HG03432 (cell line): ENCODE data around the gene KLRC3.
"Not testable (repeated sequence)": the region's sequence is repeated elsewhere in the genome, so short reads cannot be mapped to it uniquely, and the experiment has no call there.

ENCODE experiments used
- ATAC-seq: cut with Tn5 transposase; IDR thresholded peaks from one replicate; pipeline ENCODE4 v1.9.1; 2021; ENCODE audit warnings: mild to moderate bottlenecking, moderate library complexity; ENCODE audit not compliant: unreplicated experiment

Gene KLRC3

DNA sequence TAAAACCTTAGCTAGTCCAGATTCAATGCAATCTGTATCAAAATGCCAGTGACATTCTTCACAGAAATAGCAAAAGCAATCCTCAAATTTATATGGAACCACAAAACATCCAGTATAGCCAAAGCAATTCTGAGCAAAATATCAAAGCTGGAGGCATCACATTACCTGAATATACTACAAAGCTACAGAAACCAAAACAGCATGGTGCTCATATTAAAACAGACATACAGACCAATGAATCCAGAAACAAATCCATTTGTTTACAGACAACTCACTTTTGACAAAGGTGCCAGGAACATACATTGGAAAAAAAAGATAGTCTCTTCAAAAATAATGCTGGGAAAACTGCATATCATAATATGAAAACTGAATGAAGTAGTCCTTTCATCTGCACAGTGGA is 15.6 kb downstream of the KLRC3 start:
- ATAC-seq = no peak

GRCh38 chr12:10400829-10401228 is 19.6 kb downstream of the KLRC3 start:
- ATAC-seq = no peak

DNA sequence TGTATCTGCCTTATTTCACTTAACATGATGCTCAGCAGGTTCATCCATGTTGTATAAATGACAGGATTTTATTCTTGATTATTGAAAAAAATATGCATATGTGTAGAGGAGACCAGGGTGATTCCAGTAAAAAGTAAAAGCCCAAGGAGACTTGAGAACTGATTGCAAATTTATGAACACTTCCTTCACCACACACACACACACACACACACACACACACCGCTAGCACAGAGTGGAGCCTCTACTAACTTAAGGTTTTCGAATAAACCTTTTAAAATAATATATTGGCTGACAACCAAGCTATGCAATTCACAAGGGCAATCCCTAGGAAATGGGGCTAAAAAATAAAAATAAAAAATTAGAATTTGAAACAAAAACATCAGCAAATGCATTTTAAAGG is 22.2 kb downstream of the KLRC3 start:
- no peak for ATAC-seq

DNA sequence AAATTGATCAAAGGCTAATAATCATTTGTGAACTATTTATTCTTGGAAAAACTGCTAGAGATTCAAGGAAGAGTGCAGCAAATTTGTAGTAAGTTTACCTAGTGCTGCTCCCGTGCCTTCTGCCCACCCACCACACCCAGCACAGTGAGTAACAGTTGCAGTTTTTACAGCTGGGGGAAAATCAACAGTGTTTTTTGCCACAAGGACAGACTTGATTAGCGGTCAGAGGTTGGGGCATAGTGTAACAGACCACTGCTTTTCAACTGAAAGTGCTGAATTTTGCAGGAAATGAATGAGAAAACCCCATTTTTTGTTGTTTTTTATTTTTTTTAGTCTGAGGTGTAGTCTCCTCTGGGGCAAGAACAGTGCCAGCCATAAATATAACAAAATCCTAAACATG is 23.1 kb downstream of the KLRC3 start:
- ATAC-seq = no peak

GRCh38 chr12:10396176-10396575 is 24.2 kb downstream of the KLRC3 start:
- not testable (repeated sequence) for ATAC-seq

GRCh38 chr12:10395390-10395998 is 24.9 kb downstream of the KLRC3 start:
- ATAC-seq = peak; percentile 84

DNA sequence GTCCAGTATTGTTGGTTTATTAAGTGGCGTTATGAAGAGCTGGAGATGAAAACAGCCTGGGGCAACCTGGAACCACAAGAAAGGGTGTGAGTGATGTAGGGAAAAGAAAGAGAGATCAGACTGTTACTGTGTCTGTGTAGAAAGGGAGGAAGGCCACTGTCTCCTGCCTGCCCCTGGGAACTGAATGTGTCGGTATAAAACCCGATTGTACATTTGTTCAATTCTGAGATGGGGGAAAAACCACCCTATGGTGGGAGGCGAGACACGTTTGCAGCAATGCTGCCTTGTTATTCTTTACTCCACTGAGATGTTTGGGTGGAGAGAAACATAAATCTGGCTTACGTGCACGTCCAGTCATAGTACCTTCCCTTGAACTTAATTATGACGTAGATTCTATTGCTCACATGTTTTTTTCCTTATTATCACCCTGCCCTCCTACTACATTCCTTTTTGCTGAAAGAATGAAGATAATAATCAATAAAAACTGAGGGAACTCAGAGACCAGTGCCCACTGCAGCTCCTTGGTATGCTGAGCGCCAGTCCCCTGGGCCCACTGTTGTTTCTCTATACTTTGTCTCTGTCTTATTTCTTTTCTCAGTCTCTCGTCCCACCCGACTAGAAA is 25.8 kb downstream of the KLRC3 start:
- ATAC-seq = not testable (repeated sequence)

DNA sequence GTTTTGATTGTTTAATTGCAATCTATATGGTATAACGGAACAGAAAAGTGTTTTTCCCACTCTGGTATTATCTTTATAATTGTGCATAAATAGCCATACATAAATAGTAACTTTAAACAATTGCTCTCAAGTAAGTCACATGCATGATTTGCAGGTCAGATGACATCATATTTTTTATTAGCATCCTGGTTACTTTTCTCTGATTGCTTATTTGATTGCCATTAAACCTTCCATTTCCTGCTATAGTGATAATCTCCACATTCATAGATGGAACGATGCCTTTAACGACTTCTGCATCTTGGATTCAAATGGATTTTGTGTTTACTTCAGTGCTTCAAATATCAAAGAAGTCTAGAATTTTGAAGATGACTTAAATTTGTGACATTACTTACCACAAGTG is 27.1 kb downstream of the KLRC3 start:
- no peak for ATAC-seq

- ATAC-seq = peak; percentile 69
Observed at GRCh38 chr12:10392394-10392930, 27.9 kb downstream of the KLRC3 start.

DNA sequence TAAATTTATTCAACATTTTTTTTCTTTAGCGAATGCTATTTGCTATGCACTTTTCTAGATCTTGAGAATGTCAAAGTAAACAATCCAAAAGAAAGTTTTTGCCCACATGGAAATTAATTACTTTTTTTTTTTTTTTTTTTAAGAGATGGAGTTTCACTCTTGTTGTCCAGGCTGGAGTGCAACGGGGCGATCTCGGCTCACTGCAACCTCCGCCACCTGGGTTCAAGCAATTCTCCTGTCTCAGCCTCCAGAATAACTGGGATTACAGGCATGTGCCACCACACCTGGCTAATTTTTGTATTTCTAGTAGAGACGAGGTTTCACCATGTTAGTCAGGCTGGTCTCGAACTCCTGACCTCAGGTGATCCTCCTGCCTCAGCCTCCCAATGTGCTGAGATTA is 29.4 kb downstream of the KLRC3 start:
- ATAC-seq = not testable (repeated sequence)

DNA sequence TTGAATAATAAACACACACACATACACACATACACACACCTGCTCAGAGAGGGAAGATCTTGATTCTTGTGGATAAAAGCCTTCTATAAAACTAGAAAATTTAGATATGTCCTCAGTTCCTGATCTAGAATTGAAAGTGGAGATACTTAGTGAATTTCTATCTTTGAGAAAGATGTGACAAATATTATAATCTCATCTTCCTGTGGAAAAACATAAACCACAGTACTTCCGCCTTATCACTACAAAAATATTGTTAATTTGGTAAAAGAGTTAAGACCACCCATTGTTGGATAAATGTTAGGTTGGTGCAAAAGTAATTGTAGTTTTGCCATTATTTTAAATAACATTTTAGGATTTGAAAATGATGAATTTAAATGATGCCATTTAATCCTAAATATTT is 30.5 kb downstream of the KLRC3 start, which contains the start of gene KLRK1:
Gene KLRK1, minus strand, starts transcription at position 138 of the 400 bp plus-strand sequence. CDS start 1,231 bp downstream, outside the sequence.
- no peak for ATAC-seq

DNA sequence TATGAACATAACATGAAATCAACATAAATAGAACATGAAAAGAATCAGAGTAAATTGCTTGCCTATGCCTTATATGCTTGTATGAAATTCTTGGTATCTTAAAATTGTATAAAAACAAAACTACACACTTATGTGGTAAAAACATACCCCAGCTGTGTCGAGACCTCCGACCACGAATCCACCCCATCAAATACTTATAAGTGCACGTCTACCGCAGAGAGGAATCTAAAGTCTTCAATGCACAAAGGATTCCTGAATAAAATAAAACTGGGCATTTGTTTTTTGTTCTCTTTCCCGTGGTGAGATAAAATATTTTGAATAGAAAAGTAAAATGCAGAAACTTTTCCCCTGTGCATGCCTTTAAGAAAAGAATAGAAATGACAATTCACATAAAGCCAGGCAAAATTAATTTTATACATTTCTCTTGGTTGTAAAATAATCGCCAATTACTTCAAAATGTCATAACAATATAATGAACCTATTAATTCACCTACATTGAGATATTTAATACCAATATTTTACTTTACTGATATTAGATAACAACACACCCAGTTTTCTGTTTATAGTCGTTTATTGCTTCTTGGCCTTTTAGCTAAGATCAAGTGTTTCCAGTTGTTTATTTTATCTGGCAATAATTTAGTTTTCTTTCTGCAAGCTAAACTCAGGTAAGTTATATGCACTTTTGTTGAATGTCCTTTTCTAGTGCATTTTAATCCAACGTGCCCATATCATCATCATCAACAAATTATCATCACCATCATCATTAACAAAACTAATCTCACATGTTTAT is 31.6 kb downstream of the KLRC3 start:
- ATAC-seq = no peak

DNA sequence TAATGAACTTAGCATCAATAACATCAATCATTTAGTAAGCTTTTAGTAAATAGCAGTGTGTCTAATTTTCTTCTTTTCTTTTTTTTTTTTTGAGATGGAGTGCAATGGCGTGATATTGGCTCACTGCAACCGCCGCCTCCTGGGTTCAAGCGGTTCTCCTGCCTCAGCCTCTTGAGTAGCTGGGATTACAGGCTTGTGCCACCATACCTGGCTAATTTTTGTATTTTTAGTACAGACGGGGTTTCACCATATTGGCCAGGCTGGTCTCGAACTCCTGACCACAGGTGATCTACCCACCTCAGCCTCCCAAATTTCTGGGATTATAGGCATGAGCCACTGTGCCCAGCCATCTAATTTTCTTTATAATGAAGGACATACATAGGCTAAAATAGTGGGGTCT is 32.9 kb downstream of the KLRC3 start:
- ATAC-seq = not testable (repeated sequence)

GRCh38 chr12:10386857-10387256 is 33.5 kb downstream of the KLRC3 start:
- ATAC-seq = no peak

GRCh38 chr12:10385166-10385613 is 35.2 kb downstream of the KLRC3 start:
- ATAC-seq = no peak

GRCh38 chr12:10384191-10384590 is 36.2 kb downstream of the KLRC3 start:
- ATAC-seq = no peak

DNA sequence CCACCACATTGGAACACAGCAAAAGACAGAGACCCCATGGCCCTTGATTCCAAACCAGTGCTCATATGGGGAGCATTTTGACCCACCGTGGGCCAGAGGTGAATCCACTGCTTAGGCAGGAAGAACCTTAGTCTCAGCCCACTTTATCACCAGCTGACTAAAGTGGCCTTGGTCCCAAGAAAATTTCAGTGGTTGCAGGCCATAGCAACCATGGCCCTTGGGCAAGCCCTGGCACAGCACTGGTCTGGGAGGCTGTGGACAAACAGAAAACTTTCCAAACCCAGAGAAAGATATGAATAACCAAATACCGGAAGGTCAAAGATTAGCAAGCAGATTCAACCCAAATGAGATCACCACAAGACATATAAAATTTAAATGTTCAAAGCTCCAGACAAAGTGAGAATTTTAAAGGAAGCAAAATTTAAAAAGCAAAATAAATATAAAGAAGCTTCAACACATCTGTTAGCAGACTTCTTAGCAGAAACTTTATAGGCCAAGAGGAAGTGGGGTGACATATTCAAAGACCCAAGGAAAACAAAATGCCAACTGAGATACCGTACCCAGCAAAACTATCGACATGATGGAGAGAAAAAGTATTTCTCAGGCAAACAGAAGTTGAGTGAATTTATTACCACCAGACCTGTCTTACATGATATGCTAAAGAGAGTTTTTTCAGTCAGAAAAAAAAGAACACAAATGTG is 38.3 kb downstream of the KLRC3 start:
- ATAC-seq = no peak

- not testable (repeated sequence) for ATAC-seq
Observed at GRCh38 chr12:10378737-10379136, 41.7 kb downstream of the KLRC3 start.

GRCh38 chr12:10374624-10375018 is 45.8 kb downstream of the KLRC3 start:
- no peak for ATAC-seq

DNA sequence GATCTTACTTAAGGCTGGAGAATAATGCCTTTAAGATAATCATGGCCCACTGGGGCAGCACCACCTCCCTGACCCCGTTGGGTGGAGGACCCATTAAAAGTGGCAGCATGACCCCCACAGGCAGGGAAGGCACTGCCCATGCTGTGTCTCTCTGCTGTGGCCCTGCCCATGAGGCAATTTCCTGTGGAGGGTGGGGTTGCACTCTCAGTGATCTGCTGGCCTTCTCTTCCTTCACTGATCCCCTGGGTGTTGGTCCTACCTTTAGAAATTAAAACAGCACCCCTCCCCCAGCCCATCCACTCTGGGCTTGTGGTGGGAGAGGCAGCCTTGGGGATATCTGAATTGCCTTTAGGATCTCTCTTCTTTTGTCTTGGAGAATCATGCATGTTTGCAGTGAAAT is 47.8 kb downstream of the KLRC3 start:
- no peak for ATAC-seq
